GM18858 (cell line): ENCODE data around the gene KIF1A.

Experiments
- ATAC-seq: cut with Tn5 transposase; IDR thresholded peaks from one replicate; pipeline ENCODE4 v1.9.1; 2021; ENCODE audit not compliant: unreplicated experiment

Gene KIF1A

DNA sequence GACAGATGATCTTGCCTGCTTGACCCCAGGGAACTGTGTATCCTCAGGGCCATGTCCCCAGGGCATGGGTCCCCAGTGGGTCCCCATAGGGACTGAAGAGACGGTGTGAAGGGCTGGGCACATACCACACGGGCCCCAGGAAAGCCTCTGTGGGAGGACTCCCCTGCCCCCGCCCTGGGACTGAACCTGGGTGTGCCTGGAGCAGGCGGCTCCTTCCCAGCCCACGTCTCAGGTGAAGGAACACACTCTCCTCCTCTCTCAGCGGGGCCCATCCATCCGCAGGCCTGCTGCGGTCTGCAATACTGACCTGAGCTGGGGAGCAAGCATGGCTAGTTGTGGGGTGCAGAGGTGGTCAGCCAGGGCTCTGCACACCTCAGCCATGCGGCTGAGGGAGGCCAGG lies 45.2 kb downstream of the KIF1A start:
- no peak for ATAC-seq

GRCh38 chr2:240769096-240769495 lies 50.9 kb downstream of the KIF1A start:
- ATAC-seq = no peak

GRCh38 chr2:240768216-240768615 lies 51.8 kb downstream of the KIF1A start:
- ATAC-seq = no peak

DNA sequence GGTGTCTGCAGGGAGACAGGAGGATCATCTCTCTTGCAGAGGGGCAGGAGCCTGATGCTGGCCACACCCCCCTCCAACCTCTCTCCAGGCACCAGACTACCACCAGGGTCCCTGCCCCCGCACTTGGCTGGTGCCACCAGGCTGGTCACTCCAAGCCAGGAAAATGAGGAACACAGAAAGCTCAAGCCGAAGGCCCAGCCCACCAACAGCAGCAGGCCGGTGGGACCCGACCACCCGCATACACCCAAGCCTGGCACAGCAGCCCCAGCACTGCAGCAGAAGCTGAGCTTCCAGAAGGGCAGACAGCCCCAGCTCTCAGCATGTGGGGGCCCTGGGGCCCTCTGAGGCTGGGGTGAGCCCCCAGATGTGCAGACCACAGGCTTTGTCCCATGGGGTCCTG lies 52.7 kb downstream of the KIF1A start:
- ATAC-seq = no peak

- ATAC-seq = no peak
Measured at GRCh38 chr2:240766072-240766471, 53.9 kb downstream of the KIF1A start.

- ATAC-seq = no peak
Measured at GRCh38 chr2:240765007-240765406, 55.0 kb downstream of the KIF1A start.

- ATAC-seq = no peak
Measured at GRCh38 chr2:240764605-240765004, 55.4 kb downstream of the KIF1A start.

DNA sequence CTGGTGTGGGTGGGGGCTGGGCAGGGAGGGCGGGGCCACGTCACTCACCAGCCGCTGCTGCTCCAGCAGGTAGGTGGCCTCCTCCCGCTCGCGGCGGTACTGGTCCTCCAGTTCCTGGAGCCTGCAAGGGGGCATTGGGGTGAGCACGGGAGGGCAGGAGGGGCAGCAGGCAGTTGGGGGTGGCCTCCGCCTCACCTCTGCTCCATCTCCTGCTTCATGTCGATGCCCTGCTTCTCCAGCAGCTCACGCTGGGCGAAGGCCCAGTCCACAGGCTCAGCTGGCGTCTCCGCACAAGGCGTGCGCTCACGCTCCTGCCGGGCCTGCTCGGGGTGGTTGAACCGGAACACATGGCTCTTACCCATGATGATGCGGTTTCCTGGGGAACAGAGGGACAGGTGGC lies 57.0 kb downstream of the KIF1A start:
- no peak for ATAC-seq

DNA sequence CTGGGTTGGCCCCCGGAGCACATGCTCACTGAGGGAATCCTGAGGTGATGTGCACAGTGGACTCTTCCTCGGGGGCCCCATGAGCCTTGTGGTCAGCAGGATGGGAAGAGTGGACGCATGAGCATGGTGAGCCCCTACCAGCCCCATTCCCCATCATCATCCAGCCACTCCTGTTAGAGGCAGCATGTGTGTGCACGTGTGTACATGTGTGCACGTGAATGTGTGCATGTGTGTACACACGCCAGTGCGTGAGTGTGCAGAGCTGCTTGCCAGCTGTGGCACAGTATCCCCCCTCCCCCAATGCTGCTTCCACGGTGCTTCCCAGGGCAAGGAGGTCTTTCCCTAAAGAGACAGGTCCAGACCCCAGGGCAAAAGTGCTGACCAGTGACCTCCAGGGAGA lies 57.8 kb downstream of the KIF1A start:
- no peak for ATAC-seq

- no peak for ATAC-seq
Measured at GRCh38 chr2:240760576-240761246, 59.3 kb downstream of the KIF1A start.

- no peak for ATAC-seq
Measured at GRCh38 chr2:240760121-240760520, 59.9 kb downstream of the KIF1A start.

- ATAC-seq = no peak
Measured at GRCh38 chr2:240759459-240759858, 60.6 kb downstream of the KIF1A start.

- no peak for ATAC-seq
Measured at GRCh38 chr2:240757086-240757614, 62.9 kb downstream of the KIF1A start.

DNA sequence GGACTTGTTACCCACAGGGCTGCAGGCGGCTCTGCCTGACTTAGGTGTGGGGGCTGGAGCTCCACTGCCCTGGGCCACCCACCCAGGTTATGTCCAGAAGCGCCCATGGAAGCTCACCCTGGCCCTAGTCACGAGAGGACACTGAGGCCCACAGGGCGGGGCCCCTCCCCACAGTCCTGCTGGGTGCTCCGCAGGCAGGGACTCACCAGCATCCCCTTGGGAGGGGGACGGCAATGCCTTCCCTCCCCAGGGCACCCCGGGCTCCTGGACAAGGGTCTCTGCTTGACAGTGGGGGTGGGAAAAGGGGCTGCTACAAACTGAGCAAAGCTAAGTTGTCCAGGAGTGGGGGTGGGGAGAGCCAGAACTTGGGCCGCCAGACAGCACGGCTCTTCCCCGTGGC lies 67.8 kb downstream of the KIF1A start:
- no peak for ATAC-seq

DNA sequence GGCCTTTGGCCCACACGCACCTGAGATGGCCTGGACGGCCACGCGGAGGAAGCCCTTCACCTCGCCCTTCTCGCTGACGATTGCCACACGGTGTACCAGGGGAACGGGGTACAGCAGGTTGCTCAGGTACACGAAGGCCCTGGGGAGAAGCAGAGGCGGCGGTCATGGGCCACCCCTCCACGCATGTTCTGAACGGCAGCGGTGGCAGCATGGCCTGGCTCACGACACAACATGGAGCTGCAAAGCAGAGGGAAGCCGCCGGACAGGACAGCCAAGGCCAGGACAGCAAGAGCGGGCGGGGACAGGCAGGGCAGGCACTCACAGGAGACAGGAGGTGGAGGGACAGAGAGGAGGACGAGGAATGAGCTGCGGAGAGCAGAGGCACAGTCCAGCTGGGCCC lies 69.6 kb downstream of the KIF1A start:
- no peak for ATAC-seq

- no peak for ATAC-seq
Measured at GRCh38 chr2:240749516-240749915, 70.5 kb downstream of the KIF1A start.

GRCh38 chr2:240747256-240747655 lies 72.8 kb downstream of the KIF1A start:
- ATAC-seq = no peak

DNA sequence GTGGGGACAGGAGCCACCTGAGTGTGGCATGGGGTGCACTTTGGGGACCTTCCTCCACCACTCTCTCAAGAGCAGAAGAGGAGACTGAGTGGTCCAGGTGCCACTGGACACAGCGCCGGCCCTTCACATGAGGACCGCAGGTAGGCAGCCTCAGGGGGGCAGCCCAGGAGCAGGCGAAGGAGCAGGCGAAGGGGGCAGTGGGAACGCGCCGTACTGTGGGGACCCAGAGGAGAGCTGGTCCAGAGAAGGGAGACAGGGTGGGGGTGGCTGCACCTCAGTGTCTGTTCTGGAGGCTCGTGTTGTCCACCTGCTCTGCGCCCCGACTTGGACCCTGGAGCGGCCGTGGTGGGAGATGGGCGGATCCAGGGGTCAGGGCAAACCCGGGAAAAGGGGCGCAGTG lies 73.3 kb downstream of the KIF1A start:
- no peak for ATAC-seq

GRCh38 chr2:240745962-240746361 lies 74.1 kb downstream of the KIF1A start:
- ATAC-seq = no peak

DNA sequence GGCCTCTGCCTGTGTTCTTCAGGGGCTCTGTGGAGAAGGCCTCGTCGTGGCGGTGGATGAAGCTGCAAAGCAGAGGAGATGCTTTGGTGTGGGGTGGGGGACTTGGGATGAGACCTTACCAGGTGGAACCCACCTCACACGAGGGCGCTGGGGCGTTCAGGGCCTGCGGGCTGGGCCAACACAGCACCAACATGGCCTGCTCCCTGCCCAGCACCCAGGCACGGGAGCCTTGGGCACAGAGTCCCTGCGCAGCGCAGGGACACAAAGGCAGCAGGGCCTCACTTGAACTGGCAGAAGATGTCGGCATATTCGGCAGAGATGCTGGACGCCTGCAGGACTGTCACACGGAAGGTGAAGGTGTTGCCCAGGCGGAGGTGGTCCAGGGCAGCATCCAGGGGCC lies 74.6 kb downstream of the KIF1A start:
- ATAC-seq = no peak

DNA sequence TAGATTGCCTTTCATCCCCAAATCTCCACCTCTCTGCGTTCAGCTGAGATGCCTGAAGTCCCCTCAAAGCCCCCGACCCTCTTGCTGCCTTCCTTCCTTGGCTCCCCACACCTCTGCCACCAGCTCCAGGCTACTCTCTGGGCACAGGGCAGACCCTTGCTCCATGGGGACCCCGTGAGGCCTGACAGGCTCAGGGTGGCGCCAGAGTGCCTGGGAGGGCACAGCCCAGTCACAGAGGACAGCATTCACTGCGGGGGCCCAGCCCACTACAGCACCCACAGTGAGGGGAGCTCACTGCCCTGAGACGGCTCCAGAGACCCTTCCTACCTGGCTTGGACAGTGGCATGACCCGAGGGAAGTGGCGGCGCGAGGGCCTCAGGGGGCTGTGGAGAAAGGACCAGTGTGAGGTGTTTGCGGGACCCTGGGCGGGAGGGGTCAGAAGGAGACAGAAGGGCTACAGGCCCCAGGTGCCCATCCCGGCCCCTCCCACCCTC lies 77.4 kb downstream of the KIF1A start:
- ATAC-seq = no peak

- no peak for ATAC-seq
Measured at GRCh38 chr2:240741091-240741490, 78.9 kb downstream of the KIF1A start.

GRCh38 chr2:240739797-240740196 lies 80.2 kb downstream of the KIF1A start:
- ATAC-seq = no peak
